OCI-LY7 (cell line): ENCODE measurements around the gene ADCY1.

ENCODE experiments used
- EZH2phosphoT487 ChIP-seq: fragments of 200-600 bp; sonication (generic); IDR thresholded peaks from 2 replicates; pipeline ENCODE4 v1.6.1; 2018; ENCODE audit warnings: low read depth, borderline replicate concordance, mild to moderate bottlenecking, mixed run types, antibody characterized with exemption, low read length, moderate library complexity, mixed read lengths
- TF ChIP-seq, protein P1 (sequence below): fragments of 200-600 bp; sonication (generic); conservative IDR thresholded peaks from 2 replicates; pipeline ENCODE4 v1.5.1; 2014; ENCODE audit warnings: mild to moderate bottlenecking, antibody characterized with exemption, low read length, moderate library complexity, mixed read lengths

DNA sequence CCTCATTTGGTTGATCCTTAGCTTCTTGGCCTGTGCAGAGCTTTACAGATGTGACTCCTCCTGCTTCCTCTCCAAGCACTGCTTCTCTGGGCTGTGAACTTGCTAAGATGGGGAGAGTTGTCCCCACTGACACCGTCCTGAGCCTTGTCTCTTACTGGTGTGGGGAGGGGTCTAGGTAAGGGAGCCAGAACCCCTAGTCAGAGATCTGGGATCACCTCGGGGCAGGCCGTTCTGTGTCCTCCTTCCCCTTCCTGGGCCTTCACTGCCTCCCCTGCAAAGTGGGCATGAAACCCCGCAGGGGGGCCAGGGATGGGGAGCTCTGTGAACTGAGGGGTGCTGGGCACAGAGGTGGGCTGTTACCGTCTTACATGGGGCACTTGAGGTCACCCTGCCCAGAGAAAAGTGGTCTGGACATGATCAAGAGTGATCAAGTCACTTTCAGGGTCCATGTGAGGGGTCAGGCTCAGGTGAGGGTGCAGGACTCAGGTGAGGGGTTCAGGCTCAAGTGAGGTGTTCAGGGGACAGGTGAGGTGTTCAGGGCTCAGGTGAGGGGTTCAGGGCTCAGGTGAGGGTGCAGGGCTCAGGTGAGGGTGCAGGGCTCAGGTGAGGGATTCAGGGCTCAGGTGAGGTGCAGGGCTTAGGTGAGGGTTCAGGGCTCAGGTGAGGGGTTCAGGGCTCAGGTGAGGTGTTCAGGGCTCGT, 86.2 kb downstream of the ADCY1 start:
- TF ChIP-seq, protein P1, sequence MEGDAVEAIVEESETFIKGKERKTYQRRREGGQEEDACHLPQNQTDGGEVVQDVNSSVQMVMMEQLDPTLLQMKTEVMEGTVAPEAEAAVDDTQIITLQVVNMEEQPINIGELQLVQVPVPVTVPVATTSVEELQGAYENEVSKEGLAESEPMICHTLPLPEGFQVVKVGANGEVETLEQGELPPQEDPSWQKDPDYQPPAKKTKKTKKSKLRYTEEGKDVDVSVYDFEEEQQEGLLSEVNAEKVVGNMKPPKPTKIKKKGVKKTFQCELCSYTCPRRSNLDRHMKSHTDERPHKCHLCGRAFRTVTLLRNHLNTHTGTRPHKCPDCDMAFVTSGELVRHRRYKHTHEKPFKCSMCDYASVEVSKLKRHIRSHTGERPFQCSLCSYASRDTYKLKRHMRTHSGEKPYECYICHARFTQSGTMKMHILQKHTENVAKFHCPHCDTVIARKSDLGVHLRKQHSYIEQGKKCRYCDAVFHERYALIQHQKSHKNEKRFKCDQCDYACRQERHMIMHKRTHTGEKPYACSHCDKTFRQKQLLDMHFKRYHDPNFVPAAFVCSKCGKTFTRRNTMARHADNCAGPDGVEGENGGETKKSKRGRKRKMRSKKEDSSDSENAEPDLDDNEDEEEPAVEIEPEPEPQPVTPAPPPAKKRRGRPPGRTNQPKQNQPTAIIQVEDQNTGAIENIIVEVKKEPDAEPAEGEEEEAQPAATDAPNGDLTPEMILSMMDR, result no peak
- no peak for TF ChIP-seq EZH2phosphoT487
